ENCODE results near the gene S100A7A.

The S100A7A gene

DNA sequence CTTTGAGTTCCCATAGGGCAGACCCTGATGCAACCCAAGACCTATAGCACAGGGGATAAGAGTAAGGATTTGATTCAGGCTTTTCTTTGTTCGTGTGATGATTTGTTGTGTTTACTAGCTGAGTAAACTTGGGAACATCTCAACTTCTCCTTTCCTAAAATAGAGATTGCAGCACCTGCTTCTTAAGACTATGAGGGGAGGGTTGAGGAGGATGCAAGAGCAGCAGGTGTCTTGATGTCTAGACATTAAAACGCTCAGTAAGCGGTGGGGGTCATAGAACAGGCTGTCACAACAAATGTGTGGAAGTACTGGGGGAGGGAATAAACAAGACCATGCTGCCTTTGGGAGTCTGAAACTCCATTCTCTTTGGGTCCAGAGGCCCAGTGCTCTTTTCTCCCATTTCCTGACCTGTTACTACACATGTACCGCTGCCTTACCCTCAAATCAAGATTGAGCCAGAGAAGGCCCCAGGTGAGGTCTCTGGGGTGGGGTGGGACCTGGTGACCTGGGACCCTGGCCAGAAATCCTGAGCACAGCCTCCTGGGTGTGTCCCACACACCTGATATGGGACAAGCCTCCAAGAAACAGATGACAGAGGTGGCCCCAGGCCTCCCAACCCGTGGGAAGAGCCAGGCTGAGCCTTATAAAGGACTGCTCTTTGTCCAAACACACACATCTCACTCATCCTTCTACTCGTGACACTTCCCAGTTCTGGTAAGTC is at the start of gene S100A7A:
Gene S100A7A, plus strand, starts transcription at position 671 of the 721 bp plus-strand sequence. CDS start 1,563 bp downstream, outside the sequence.
- DNase-seq = no peak
- Mint-ChIP-seq H3K4me3 (no peak within 1 kb of the TSS), H3K9me3 (no peaks in the 10 kb centered on the region), H3K4me1 (no peaks in the 10 kb centered on the region), H3K27me3 (no peaks in the 10 kb centered on the region), H3K36me3 (no peaks in the 10 kb centered on the region), H3K27ac (no peak within 1 kb of the TSS)
- CTCF ChIA-PET = no interaction called here

GRCh38 chr1:153367090-153367489 is 49.2 kb upstream of the S100A7A start:
- H3K4me3 Mint-ChIP-seq = no peak overlapping the region
- no peak for DNase-seq
- CTCF ChIA-PET = interaction anchor here (1.4 kb wide), 1 partner anchor 14 kb away, joined by 4 read pairs; no protein-coding TSS in a partner anchor
- H3K4me1 Mint-ChIP-seq = no peaks in the 10 kb centered on the region
- no peaks in the 10 kb centered on the region for H3K36me3 Mint-ChIP-seq
- H3K27me3 Mint-ChIP-seq = peaks cover 16% of the 10 kb centered on the region
- H3K27ac Mint-ChIP-seq = no peak overlapping the region
- no peaks in the 10 kb centered on the region for H3K9me3 Mint-ChIP-seq

- no peaks in the 10 kb centered on the region for H3K36me3 Mint-ChIP-seq
Measured at GRCh38 chr1:153368495-153368894, 47.8 kb upstream of the S100A7A start.

DNA sequence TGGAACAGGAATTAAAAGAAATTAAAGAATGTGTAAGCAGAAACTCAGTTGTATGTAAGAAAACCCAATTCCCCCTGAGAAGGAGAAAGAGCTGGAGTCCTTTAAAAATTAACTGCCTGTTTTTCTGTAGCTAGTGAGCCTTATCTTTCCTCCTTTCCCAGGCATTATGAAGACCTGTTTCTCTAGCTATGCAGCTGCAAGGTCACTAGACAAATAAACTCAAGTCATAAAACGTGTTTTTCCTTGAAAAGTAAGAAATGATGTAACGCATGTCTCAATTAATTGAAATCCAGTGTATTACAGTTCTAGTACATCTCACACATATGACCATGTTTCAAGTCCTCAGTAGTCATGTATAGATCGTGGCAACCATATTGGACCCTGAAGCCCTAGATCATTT is 46.2 kb upstream of the S100A7A start:
- CTCF ChIA-PET = no interaction called here
- no peak for DNase-seq
- H3K4me1 Mint-ChIP-seq = no peaks in the 10 kb centered on the region

More at GRCh38 chr1:153368495-153368894, 47.8 kb upstream of the S100A7A start:
- Mint-ChIP-seq H3K4me3 (no peak overlapping the region), H3K4me1 (no peaks in the 10 kb centered on the region), H3K27ac (no peak overlapping the region), H3K27me3 (peaks cover 11% of the 10 kb centered on the region), H3K9me3 (no peaks in the 10 kb centered on the region)
- CTCF ChIA-PET = interaction anchor here (0.7 to 1.4 kb wide), 2 partner anchors 12 to 15 kb away, joined by 3 to 4 read pairs; no protein-coding TSS in a partner anchor
- no peak for DNase-seq

GRCh38 chr1:153371231-153371630 is 45.1 kb upstream of the S100A7A start:
- Mint-ChIP-seq H3K9me3 (no peaks in the 10 kb centered on the region), H3K4me3 (no peak overlapping the region), H3K27me3 (peaks cover 9% of the 10 kb centered on the region), H3K27ac (no peak overlapping the region), H3K4me1 (no peaks in the 10 kb centered on the region), H3K36me3 (no peaks in the 10 kb centered on the region)
- CTCF ChIA-PET = no interaction called here
- DNase-seq = no peak

More for the DNA sequence above, 46.2 kb upstream of the S100A7A start:
- peaks cover 9% of the 10 kb centered on the region for H3K27me3 Mint-ChIP-seq
- no peak overlapping the region for H3K27ac Mint-ChIP-seq
- H3K9me3 Mint-ChIP-seq = no peaks in the 10 kb centered on the region
- H3K36me3 Mint-ChIP-seq = no peaks in the 10 kb centered on the region
- H3K4me3 Mint-ChIP-seq = no peak overlapping the region

DNA sequence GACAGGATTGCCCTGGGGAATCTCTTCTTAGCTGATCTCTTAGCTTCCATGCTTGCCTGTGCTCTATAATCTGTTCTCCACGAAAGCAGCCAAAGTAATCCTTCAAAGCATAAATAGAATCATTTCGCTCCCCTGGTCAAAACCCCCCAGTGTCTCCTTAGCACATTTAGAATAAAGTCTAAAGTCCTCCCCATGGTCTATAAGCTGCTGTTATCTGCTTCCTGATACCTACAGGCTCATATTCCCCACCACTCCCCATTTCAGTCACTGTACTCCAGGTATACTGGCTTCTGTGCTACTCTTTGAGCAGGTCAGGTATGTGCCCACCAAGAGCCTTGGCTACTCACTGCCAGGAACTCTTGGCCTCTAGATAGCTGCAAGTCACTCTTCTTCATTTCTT is 43.7 kb upstream of the S100A7A start:
- H3K27me3 Mint-ChIP-seq = peaks cover 17% of the 10 kb centered on the region
- no peak overlapping the region for H3K4me3 Mint-ChIP-seq
- H3K9me3 Mint-ChIP-seq = no peaks in the 10 kb centered on the region
- no peaks in the 10 kb centered on the region for H3K36me3 Mint-ChIP-seq
- no peak for DNase-seq
- CTCF ChIA-PET = no interaction called here
- no peaks in the 10 kb centered on the region for H3K4me1 Mint-ChIP-seq
- H3K27ac Mint-ChIP-seq = no peak overlapping the region

GRCh38 chr1:153374071-153374470 is 42.2 kb upstream of the S100A7A start:
- Mint-ChIP-seq H3K4me1 (no peaks in the 10 kb centered on the region), H3K36me3 (no peaks in the 10 kb centered on the region), H3K27me3 (peaks cover 14% of the 10 kb centered on the region), H3K9me3 (no peaks in the 10 kb centered on the region), H3K4me3 (no peak overlapping the region), H3K27ac (no peak overlapping the region)
- CTCF ChIA-PET = no interaction called here
- no peak for DNase-seq

- CTCF ChIA-PET = no interaction called here
- peaks cover 12% of the 10 kb centered on the region for H3K27me3 Mint-ChIP-seq
- no peak for DNase-seq
- H3K4me3 Mint-ChIP-seq = no peak within 1 kb of the TSS
- no peak within 1 kb of the TSS for H3K27ac Mint-ChIP-seq
- no peaks in the 10 kb centered on the region for H3K36me3 Mint-ChIP-seq
- H3K4me1 Mint-ChIP-seq = no peaks in the 10 kb centered on the region
- H3K9me3 Mint-ChIP-seq = no peaks in the 10 kb centered on the region
Measured at GRCh38 chr1:153375511-153375910, 40.8 kb upstream of the S100A7A start, which contains the start of gene S100A12. Gene S100A12, minus strand, starts transcription at chr1:153375621. Its CDS starts 1,029 bp downstream, at chr1:153374592.

DNA sequence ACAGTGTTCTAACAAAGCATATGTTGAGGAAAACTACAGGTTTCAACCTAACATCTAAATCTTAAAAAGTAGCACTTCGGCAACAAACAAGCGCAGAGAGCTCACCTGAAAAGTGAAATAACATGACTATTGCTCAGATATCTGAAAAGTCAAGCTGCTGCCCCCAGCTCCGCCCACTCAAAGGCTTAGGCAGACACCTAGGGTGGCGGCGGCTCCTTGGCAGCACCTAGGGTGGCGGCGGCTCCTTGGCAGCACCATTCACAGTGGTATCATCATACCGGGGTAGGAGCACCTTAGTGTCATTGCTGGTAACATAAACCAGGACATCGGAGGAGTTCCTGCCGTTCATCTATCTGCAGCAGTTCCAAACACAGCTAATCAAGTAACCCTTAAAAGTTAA is 36.7 kb upstream of the S100A7A start:
- Mint-ChIP-seq H3K27ac (no peak overlapping the region), H3K36me3 (no peaks in the 10 kb centered on the region), H3K27me3 (peaks cover 23% of the 10 kb centered on the region), H3K4me1 (no peaks in the 10 kb centered on the region), H3K4me3 (no peak overlapping the region), H3K9me3 (peaks cover 14% of the 10 kb centered on the region)
- no peak for DNase-seq
- CTCF ChIA-PET = no interaction called here

DNA sequence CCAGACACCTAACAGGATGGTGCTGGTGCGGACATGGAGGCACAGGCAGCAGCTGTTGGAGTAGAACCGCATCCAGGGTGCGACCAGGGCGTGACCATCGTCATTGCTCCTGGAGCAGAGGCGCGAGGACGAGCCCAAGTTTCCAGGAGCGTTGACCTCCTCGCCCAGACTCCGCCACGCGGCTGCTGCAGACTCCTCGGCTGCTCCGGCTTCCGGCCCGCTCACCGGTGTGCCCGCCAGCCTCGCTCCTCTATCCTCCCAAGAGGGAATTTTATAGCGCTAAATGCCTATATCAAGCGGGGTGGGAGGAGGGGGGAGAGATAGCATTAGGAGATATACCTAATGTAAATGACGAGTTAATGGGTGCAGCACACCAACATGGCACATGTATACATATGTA is 35.6 kb upstream of the S100A7A start:
- H3K27ac Mint-ChIP-seq = no peak overlapping the region
- H3K9me3 Mint-ChIP-seq = peaks cover 14% of the 10 kb centered on the region

DNA sequence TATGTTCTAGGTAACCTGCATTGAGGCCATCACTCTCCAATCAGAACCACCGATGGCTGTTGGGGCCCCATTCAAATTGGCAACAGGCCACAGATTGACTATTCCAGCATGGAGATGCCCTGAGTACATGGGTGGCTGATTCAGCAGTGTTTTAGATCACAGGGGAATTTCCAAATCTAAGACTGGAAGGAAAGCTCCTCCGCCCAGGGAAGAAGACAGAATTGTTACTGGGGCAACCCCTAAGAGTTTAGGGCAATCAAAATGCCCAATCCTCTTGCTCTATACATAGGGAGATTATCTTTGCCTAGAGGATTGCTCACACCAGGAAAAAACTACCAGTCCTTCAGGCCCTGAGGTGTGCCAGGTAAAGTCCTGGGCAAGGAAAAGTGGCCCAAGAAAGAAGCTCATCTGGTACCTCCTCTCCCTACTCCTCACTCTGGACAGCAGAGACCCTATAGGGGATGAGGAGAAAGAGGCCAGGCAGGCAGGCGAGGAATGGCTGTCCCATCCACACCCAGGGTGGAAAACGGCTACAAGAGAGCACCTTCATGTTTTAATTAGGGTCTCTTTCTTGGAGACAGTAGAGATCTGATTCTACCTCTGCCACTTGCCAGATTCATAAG is 31.3 kb upstream of the S100A7A start:
- CTCF ChIA-PET = interaction anchor here (1.1 kb wide), 1 partner anchor 110 kb away, joined by 3 read pairs; no protein-coding TSS in a partner anchor
- Mint-ChIP-seq H3K4me1 (peaks cover 13% of the 10 kb centered on the region), H3K27me3 (peaks cover 19% of the 10 kb centered on the region), H3K36me3 (no peaks in the 10 kb centered on the region), H3K27ac (no peak overlapping the region), H3K4me3 (no peak overlapping the region), H3K9me3 (peaks cover 14% of the 10 kb centered on the region)
- no peak for DNase-seq

More for the DNA sequence above, 35.6 kb upstream of the S100A7A start:
- Mint-ChIP-seq H3K36me3 (no peaks in the 10 kb centered on the region), H3K4me1 (no peaks in the 10 kb centered on the region), H3K4me3 (no peak overlapping the region), H3K27me3 (peaks cover 23% of the 10 kb centered on the region)
- CTCF ChIA-PET = no interaction called here
- DNase-seq = no peak

DNA sequence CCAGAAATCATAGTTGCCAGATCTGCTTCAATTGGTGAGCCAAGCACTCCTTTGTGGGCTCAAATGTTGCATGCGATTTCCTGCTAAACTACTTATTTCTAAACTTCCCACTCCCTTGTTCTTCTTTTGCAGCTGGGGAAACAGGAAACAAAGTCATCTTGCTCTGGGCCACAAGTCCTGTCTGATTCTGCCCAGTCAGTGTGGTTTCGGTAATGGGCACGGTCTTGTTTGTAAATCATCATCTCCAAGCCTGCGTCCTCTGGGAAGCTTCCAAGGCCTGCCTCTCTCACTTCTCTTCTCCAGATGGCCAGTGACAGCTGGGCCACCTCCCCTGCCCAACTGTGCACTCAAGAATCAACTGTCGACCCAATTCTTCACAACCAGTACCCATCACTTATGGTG is 29.8 kb upstream of the S100A7A start:
- H3K4me1 Mint-ChIP-seq = peaks cover 13% of the 10 kb centered on the region
- H3K27ac Mint-ChIP-seq = no peak overlapping the region
- peaks cover 10% of the 10 kb centered on the region for H3K9me3 Mint-ChIP-seq
- H3K36me3 Mint-ChIP-seq = no peaks in the 10 kb centered on the region
- CTCF ChIA-PET = interaction anchor here (1.6 kb wide), 1 partner anchor 31 kb away, joined by 3 read pairs; no protein-coding TSS in a partner anchor
- no peak overlapping the region for H3K4me3 Mint-ChIP-seq
- no peak for DNase-seq
- H3K27me3 Mint-ChIP-seq = peaks cover 25% of the 10 kb centered on the region

GRCh38 chr1:153387001-153387400 is 29.3 kb upstream of the S100A7A start:
- Mint-ChIP-seq H3K4me3 (no peak overlapping the region), H3K27ac (no peak overlapping the region), H3K4me1 (peaks cover 13% of the 10 kb centered on the region), H3K36me3 (no peaks in the 10 kb centered on the region), H3K9me3 (peaks cover 5% of the 10 kb centered on the region), H3K27me3 (peaks cover 20% of the 10 kb centered on the region)
- CTCF ChIA-PET = interaction anchor here (1.6 kb wide), 1 partner anchor 32 kb away, joined by 3 read pairs; no protein-coding TSS in a partner anchor
- no peak for DNase-seq

DNA sequence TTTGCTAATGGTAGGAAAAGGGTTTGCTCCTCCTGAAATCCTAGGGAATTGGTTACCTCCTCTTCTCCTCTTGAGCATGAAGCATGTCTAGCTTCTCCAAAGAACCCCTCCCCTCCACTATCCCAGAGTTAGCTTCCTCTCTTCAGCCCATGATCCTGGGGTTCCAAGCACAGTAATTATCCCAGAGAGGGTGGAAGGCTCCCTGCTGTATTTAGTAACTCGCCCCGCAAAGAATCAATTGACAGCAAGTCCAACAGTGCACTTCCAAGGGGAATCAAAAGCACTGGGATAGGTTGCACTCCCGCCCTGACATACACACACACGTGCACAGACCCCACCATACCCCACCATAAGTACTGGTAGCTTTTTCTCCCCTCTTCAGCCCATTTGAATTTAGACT is 28.5 kb upstream of the S100A7A start:
- Mint-ChIP-seq H3K27ac (no peak overlapping the region), H3K4me3 (no peak overlapping the region), H3K36me3 (no peaks in the 10 kb centered on the region), H3K4me1 (peaks cover 13% of the 10 kb centered on the region), H3K27me3 (peaks cover 15% of the 10 kb centered on the region), H3K9me3 (no peaks in the 10 kb centered on the region)
- no peak for DNase-seq
- CTCF ChIA-PET = interaction anchor here (1.4 to 1.6 kb wide), 2 partner anchors 32 to 34 kb away, joined by 3 to 6 read pairs; no protein-coding TSS in a partner anchor

GRCh38 chr1:153389401-153389800 is 26.9 kb upstream of the S100A7A start:
- Mint-ChIP-seq H3K9me3 (no peaks in the 10 kb centered on the region), H3K4me3 (no peak overlapping the region), H3K27me3 (peaks cover 22% of the 10 kb centered on the region), H3K27ac (no peak overlapping the region), H3K36me3 (no peaks in the 10 kb centered on the region), H3K4me1 (peaks cover 13% of the 10 kb centered on the region)
- DNase-seq = no peak
- CTCF ChIA-PET = no interaction called here

Measured in activated naive CD4-positive, alpha-beta T cell treated with anti-CD3 and anti-CD28 coated beads, Interleukin-2, amount 10 ng/mL, durations not matched to agents 7 days and 5 days (primary cell).